Prostate gland (tissue), 2 donors: Measurements from ENCODE around the gene IGLL5.

Experiments
- CTCF ChIP-seq, 4 experiments: fragments of 200-600 bp in 2 of 4; fragments of 450-650 bp in 2 of 4; sonication (generic) in 2 of 4; IDR thresholded peaks; 1 replicate in 3 of 4; 2 replicates in 1 of 4; pipeline ENCODE4 v1.5.1; 2016 to 2019; ENCODE audit warnings: antibody characterized with exemption in 4 of 4, mild to moderate bottlenecking in 2 of 4, moderate library complexity in 2 of 4
- POLR2A ChIP-seq: fragments of 450-650 bp; IDR thresholded peaks from one replicate; pipeline ENCODE4 v1.6.1; 2016; ENCODE audit warnings: antibody characterized with exemption, mild to moderate bottlenecking

DNA sequence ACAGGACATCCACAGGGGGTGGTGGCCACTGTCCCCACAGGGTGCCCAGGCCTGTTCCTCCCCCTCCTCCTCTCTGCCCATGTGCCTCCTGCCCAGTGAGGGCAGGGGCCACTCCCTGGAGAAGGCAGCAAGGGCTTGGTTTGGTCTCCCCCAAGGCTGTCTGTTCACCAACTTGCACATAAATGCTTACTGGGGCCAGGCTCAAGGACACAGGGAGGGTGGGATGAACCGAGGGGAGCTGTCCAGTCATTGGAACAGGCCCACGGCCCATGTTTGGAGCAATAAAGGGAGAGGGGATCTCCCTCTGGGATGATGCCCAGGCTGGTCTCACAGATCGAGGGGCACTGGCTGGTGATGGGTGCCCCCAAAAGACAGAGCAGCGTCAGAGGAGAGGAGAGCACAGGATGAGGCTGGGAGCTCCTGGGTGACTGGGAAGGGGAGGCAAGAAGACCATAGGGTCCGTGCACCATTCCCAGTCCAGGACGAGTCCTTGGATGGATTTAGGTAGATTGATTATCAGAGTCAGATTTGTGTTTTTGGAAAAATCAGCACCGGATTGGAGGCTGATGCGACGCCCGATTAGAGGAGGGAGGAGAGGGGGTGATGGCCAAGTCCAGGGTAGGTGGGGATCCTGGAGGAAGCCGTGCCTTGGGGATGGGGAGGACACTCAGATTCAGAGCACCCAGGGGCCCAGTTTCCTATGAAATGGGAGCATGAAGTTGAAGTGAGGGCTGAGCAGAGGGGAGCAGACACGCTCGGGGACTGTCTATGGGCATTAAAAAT, 1.1 kb downstream of the IGLL5 start:
- no peak for TF ChIP-seq CTCF (IDR thresholded peaks at IDR 0.05)
- no peak for TF ChIP-seq POLR2A
